NCI-H128 (cell line): ENCODE data around the gene STEAP1.

Experiments
- DNase-seq: peaks from one replicate; lab custom pipeline; 2025; ENCODE audit not compliant: unreplicated experiment; lab: John Stamatoyannopoulos, UW

The STEAP1 gene

GRCh38 chr7:90211391-90212148, 57.3 kb downstream of the STEAP1 start, which contains the start of gene STEAP2:
TSS of gene STEAP2 (plus strand) at chr7:90211740. CDS start at chr7:90225083, 13,343 bp downstream.
- DNase-seq = no peak

- DNase-seq = no peak
Observed at GRCh38 chr7:90212149-90212495, 57.9 kb downstream of the STEAP1 start.

- no peak for DNase-seq
Observed at GRCh38 chr7:90213521-90213920, 59.3 kb downstream of the STEAP1 start.
